ENCODE data around the gene SLC4A2. TPM values are rescaled to one million over a fixed set of nuclear protein-coding genes. Genes with fewer than 3 reads are reported as not detected.

The SLC4A2 gene
- total RNA-seq, 1 experiment from 2014 or later: 164 TPM

DNA sequence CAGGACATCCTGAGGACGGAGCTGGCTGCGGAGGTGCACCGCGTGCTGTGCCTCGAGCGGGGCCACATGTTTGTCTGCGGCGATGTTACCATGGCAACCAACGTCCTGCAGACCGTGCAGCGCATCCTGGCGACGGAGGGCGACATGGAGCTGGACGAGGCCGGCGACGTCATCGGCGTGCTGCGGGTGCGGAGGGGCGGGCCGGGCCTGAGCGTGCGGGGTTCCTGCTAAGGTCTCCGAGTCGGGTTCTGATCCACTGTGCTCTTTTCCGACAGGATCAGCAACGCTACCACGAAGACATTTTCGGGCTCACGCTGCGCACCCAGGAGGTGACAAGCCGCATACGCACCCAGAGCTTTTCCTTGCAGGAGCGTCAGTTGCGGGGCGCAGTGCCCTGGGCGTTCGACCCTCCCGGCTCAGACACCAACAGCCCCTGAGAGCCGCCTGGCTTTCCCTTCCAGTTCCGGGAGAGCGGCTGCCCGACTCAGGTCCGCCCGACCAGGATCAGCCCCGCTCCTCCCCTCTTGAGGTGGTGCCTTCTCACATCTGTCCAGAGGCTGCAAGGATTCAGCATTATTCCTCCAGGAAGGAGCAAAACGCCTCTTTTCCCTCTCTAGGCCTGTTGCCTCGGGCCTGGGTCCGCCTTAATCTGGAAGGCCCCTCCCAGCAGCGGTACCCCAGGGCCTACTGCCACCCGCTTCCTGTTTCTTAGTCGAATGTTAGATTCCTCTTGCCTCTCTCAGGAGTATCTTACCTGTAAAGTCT lies 45.5 kb upstream of the SLC4A2 start (continued):
- TF ChIP-seq MYBL2 (CRISPR knock-in tag; IDR thresholded peaks at IDR 0.05): peak; percentile 86

- H3K27me3 Mint-ChIP-seq (ENCODE audit: low read depth): peaks cover 71% of the 10 kb centered on the region
- peak overlapping the region; percentile 75; the same call in 1 of the 2 replicates for H3K4me3 Mint-ChIP-seq
- TF ChIP-seq E2F1 (CRISPR knock-in tag; IDR thresholded peaks at IDR 0.05) (no peak), ESRRA (CRISPR knock-in tag; IDR thresholded peaks at IDR 0.05; ENCODE audit: borderline replicate concordance) (no peak), ZNF532 (CRISPR knock-in tag; IDR thresholded peaks at IDR 0.05; ENCODE audit: borderline replicate concordance) (no peak), SMAD3 (CRISPR knock-in tag; IDR thresholded peaks at IDR 0.05; ENCODE audit: borderline replicate concordance) (no peak), EMX1 (CRISPR knock-in tag; IDR thresholded peaks at IDR 0.05) (no peak)
- TF ChIP-seq, protein P1, sequence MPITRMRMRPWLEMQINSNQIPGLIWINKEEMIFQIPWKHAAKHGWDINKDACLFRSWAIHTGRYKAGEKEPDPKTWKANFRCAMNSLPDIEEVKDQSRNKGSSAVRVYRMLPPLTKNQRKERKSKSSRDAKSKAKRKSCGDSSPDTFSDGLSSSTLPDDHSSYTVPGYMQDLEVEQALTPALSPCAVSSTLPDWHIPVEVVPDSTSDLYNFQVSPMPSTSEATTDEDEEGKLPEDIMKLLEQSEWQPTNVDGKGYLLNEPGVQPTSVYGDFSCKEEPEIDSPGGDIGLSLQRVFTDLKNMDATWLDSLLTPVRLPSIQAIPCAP (CRISPR knock-in tag; IDR thresholded peaks at IDR 0.05): no peak
- H3K36me3 Mint-ChIP-seq: no peaks in the 10 kb centered on the region
- H3K9me3 Mint-ChIP-seq: no peaks in the 10 kb centered on the region
- no peak for ATAC-seq
- DNase-seq (ENCODE audit: low spot score): no peak
- H3K4me1 Mint-ChIP-seq: peaks cover 48% of the 10 kb centered on the region
- ChIA-PET CTCF (no interaction called here), POLR2A (no interaction called here)
- no peak overlapping the region for H3K27ac Mint-ChIP-seq
Measured at GRCh38 chr7:151014950-151015349, 44.4 kb upstream of the SLC4A2 start.

- no peak overlapping the region for H3K27ac Mint-ChIP-seq
- H3K9me3 Mint-ChIP-seq: no peaks in the 10 kb centered on the region
- H3K36me3 Mint-ChIP-seq: no peaks in the 10 kb centered on the region
- CTCF ChIA-PET: interaction anchor here (3.9 to 4.7 kb wide), 2 partner anchors 11 to 17 kb away, joined by 32 to 75 read pairs; partner anchors contain the start of gene ABCB8
- no peak overlapping the region for H3K4me3 Mint-ChIP-seq
- no peak for ATAC-seq
- DNase-seq (ENCODE audit: low spot score): no peak
- peaks cover 48% of the 10 kb centered on the region for H3K4me1 Mint-ChIP-seq
- POLR2A ChIA-PET: no interaction called here
- TF ChIP-seq JUN (CRISPR knock-in tag; IDR thresholded peaks at IDR 0.05) (no peak), TEAD1 (CRISPR knock-in tag; IDR thresholded peaks at IDR 0.05) (no peak), OVOL2 (CRISPR knock-in tag; IDR thresholded peaks at IDR 0.05; ENCODE audit: borderline replicate concordance) (no peak), ZNF423 (CRISPR knock-in tag; IDR thresholded peaks at IDR 0.05) (no peak), ZNF232 (CRISPR knock-in tag; IDR thresholded peaks at IDR 0.05) (no peak), AFF4 (CRISPR knock-in tag; IDR thresholded peaks at IDR 0.05; ENCODE audit: borderline replicate concordance) (no peak), FOXJ3 (CRISPR knock-in tag; IDR thresholded peaks at IDR 0.05; ENCODE audit: borderline replicate concordance) (no peak), SOX15 (CRISPR knock-in tag; IDR thresholded peaks at IDR 0.05) (no peak), SMAD3 (CRISPR knock-in tag; IDR thresholded peaks at IDR 0.05; ENCODE audit: borderline replicate concordance) (no peak)
- TF ChIP-seq, protein P2, sequence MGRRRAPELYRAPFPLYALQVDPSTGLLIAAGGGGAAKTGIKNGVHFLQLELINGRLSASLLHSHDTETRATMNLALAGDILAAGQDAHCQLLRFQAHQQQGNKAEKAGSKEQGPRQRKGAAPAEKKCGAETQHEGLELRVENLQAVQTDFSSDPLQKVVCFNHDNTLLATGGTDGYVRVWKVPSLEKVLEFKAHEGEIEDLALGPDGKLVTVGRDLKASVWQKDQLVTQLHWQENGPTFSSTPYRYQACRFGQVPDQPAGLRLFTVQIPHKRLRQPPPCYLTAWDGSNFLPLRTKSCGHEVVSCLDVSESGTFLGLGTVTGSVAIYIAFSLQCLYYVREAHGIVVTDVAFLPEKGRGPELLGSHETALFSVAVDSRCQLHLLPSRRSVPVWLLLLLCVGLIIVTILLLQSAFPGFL (CRISPR knock-in tag; IDR thresholded peaks at IDR 0.05; ENCODE audit: borderline replicate concordance): no peak
- TF ChIP-seq, protein P3, sequence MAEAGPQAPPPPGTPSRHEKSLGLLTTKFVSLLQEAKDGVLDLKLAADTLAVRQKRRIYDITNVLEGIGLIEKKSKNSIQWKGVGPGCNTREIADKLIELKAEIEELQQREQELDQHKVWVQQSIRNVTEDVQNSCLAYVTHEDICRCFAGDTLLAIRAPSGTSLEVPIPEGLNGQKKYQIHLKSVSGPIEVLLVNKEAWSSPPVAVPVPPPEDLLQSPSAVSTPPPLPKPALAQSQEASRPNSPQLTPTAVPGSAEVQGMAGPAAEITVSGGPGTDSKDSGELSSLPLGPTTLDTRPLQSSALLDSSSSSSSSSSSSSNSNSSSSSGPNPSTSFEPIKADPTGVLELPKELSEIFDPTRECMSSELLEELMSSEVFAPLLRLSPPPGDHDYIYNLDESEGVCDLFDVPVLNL (CRISPR knock-in tag; IDR thresholded peaks at IDR 0.05; ENCODE audit: borderline replicate concordance, low read depth): no peak
- peaks cover 81% of the 10 kb centered on the region for H3K27me3 Mint-ChIP-seq (ENCODE audit: low read depth)
Measured at GRCh38 chr7:151015967-151016366, 43.4 kb upstream of the SLC4A2 start.
